ENCODE results near the gene KRTAP10-1.
"Not testable (repeated sequence)": the region's sequence is repeated elsewhere in the genome, so short reads cannot be mapped to it uniquely, and the experiment has no call there.

The KRTAP10-1 gene

GRCh38 chr21:44514746-44515358 is 25.1 kb downstream of the KRTAP10-1 start:
- DNase-seq: no peak

DNA sequence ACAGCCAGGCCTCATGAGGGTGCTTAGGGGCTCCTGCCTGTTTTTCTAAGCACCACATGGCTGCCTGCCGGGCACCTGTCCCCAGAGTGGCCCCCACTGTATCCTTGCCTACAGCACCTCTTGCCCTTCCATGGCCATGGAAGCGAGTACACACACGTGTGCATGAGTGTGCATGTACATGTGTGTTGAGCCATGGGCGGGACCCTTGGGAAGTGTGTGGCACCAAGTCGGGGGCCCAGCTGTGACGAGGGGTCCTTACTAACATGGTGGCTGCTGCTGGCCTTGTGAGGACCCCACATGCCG is 25.8 kb downstream of the KRTAP10-1 start:
- DNase-seq: no peak

DNA sequence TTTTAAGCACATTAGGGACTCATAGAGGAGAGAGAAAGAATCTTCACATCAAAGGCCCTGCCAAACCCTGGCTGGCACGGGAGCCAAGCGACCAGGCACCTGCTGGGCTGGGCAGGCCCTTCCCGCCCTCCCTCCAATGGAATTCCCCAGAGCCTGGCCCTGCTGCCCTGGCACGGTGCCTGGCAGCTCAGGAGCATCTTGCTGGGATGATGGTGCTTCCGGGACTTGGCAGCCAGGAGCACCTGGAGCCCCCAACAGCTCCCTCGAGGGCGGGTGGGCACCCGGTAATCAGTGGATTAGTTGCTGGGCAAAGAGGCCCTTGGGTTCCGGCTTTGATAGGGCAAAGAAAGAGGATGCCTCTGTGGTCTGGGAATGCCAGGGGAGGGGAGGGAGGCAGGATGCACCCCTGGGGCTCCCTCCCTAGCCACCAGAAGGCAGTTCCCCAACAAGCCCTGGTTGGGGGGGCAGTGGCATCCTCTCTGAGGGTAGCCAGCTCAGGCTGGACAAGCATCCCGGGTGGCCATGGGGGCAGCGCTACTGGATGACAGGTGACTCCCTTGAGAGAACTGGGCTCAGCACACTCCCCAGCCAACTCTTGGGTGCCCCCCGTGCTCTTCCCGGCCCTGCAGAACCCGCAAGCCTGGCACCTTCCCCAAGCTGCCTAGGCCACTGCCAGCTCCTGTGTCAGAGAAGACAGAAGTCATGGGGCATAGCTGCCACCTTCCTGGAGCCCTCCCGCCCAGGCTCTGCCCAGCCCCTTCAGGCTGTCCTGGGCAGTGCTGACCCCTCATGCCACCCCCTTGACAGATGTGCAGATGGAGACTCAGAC is 26.4 kb downstream of the KRTAP10-1 start:
- DNase-seq: peak; percentile 90

GRCh38 chr21:44512496-44513388 is 27.3 kb downstream of the KRTAP10-1 start:
- DNase-seq: no peak

- DNase-seq: no peak
Measured at GRCh38 chr21:44511938-44512275, 28.1 kb downstream of the KRTAP10-1 start.

DNA sequence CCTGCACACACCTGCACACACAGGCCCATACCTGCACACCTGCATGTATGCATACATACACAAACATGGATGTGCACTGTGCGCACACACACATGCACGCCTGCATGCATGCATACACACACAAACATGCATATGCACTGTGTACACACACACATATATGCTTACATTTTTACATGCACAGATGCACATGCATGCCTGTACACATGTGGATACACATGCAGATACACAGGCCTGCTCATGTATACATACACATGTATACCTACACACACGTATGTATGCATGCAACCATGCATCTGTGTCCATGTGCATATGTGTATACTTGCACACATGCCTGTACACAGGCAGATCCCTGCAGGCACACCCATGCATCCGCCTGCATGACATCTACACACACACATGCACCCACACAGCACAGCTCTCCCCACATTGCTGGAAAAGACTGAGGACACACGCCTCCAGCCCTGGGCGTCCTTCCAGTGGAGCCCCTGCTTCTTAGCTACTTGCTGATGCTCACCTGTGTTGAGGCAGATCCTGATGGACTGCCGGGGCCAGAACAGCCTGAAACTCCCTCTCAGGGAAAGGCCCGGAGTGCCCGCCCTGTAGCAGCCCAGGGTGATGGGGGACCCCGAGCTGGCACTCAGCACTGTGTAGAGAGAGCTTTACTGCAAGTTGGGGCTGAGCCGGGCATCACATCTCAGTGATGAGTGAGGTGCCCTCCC is 28.6 kb downstream of the KRTAP10-1 start:
- no peak for DNase-seq

DNA sequence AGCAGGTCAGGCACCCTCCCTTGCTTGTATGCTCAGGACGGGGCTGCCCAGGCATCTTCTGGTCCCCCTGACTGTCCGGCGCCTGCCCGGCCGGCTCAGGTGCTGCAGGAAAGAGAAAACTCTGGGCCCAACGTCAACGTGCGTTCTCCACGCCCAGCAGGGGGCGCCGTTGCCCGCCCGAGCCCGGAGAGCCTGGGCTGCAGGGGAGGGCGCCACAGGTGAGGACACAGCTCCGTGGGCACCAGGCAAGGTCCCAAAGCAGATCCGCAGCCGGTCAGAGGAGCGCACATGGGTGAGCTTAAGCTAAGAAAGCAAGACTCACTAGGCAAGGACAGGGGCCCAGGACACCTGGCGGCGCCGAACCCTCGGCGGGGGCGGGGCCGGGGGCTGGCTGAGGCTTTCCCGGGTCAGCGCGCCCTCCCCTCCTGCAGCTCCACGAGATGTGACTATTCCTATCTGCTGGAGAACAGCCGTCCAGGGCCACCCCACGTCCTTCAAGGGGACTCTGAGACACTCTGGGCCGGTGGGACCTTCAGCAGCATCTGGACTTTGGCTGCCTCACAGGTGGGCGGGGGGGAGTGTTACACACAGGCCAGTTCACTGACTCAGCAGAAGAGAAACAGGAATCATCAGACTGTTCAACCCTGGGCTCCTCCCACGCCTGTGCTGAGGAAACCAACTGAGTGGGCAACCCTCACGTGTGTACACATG is 29.3 kb downstream of the KRTAP10-1 start:
- DNase-seq: peak; percentile 33

GRCh38 chr21:44510109-44510507 is 29.9 kb downstream of the KRTAP10-1 start:
- no peak for DNase-seq

GRCh38 chr21:44509539-44509938 is 30.5 kb downstream of the KRTAP10-1 start:
- no peak for DNase-seq

DNA sequence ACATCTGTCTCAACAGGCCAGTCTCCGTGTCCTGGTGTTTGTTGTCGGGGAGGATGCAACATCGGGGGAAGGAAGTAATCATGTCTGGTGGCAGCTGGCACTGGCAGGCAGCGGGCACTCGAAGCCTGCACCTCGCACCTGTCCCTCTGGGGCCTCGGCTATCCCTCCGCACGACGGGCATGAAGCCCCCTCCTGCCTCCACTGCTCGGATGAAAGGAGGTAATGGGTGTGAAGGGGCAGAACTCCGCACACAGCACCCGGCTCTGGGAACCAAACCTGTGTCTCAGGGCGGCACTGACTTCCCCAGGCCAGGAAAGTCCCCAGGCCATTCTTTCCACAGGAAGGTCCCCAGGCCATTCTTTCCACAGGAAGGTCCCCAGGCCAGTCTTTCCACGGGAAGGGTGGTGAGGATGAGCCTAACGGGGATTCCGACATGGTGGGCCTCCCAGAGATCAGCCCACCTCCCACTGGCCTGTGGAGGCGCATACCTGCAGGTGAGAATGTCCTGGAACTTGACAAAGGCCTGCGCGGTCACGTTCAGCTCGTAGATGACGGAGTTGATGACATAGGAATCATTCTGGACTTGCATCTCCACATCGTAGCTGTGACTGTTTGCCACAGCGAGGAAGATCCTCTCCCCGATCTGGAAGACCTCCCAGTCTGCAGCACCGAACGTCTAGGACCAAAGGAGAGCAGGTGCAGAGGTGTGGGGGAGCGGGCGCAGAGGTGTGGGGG is 31.1 kb downstream of the KRTAP10-1 start:
- DNase-seq: no peak

GRCh38 chr21:44508426-44508710 is 31.6 kb downstream of the KRTAP10-1 start:
- no peak for DNase-seq

DNA sequence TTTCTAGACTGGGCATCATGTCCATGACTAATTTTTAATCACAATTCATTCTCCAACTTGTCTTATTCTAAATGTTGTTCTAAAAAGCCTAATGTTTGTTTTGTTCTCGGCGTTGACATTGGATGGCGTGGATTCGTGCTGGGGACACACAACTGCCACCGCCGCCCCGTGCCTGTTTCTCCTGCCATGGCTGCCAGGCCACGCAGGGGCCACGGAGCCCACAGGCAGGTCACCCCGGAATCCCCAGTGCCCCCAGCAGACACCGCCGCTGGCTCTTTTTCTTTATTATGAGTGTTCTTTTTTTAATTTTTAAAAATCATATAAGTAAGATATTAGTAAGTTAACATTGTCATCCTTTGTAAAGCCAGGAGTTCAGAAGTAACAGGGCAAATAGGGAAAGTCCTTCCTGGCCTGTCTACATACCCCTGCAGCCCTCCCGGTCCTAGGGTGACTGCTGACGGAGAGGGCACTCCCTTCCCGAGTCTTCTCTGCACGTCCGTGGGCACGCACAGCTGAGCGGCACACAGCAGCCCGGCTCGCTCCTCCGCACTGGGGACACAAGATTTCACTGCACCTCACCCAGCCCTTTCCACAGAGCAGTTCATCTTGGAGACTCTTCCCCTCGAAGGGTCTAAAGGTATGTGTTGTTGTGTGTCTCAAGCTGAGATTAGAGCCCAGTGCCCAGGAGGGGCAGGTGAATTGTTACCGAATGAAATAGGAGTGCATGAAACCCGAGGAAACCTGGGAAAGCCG is 32.1 kb downstream of the KRTAP10-1 start:
- DNase-seq: no peak

GRCh38 chr21:44506279-44507255 is 33.4 kb downstream of the KRTAP10-1 start:
- DNase-seq: no peak

DNA sequence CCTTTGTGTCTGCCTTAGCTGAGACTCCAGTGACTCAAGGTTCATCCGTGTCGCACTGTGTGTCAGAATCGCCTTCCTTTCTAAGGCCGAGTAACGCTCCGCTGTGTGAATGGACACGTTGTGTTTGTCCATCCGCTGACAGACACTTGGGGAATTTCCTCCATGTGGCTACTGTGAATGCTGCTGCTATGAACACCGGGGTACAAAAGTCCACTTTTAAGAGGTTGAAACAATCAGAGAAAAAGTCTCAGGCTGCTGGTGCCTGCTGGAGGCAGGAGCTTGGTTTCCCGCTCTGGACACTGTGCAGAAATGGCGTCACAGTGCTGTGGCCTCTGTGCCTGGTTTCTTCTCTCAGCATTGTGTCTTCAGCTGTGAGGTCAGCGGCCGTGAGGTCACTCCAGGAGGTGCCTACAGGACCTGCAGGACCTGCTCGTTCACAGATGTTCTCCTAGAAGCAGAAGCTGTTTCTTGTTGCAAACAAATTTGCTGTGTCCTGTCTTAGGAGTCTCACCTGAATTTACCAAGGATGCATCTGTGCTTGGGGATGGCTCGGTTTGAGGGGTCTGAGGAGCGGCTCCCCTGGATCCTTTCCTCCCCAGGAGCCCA is 34.2 kb downstream of the KRTAP10-1 start:
- no peak for DNase-seq

DNA sequence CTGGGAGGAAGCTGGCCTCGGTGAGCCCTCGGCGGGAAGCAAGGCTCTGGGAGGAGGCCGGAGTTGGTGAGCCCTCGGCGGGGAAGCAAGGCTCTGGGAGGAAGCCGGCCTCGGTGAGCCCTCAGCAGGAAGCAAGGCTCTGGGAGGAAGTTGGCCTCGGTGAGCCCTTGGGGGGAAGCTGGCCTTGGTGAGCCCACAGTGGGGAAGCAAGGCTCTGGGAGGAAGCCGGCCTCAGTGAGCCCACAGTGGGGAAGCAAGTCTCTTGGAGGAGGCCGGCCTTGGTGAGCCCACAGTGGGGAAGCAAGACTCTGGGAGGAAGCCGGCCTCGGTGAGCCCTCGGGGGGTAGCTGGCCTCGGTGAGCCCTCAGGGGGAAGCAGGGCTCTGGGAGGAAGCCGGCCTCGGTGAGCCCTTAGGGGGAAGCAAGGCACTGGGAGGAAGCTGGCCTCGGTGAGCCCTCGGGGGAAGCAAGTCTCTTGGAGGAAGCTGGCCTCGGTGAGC is 36.0 kb downstream of the KRTAP10-1 start:
- DNase-seq: no peak

- not testable (repeated sequence) for DNase-seq
Measured at GRCh38 chr21:44503006-44503889, 36.7 kb downstream of the KRTAP10-1 start.

GRCh38 chr21:44502171-44502958 is 37.6 kb downstream of the KRTAP10-1 start:
- DNase-seq: no peak

All from NCI-H345 (cell line).